ENCODE results near the gene CLIC3. TPM values are rescaled to one million over a fixed set of nuclear protein-coding genes. Genes with fewer than 3 reads are reported as not detected.

The CLIC3 gene
- total and polyA plus RNA-seq, 2 donors (not counting 1 experiment from before 2014, with no cell fraction given): 1.1 to 1.9 TPM

DNA sequence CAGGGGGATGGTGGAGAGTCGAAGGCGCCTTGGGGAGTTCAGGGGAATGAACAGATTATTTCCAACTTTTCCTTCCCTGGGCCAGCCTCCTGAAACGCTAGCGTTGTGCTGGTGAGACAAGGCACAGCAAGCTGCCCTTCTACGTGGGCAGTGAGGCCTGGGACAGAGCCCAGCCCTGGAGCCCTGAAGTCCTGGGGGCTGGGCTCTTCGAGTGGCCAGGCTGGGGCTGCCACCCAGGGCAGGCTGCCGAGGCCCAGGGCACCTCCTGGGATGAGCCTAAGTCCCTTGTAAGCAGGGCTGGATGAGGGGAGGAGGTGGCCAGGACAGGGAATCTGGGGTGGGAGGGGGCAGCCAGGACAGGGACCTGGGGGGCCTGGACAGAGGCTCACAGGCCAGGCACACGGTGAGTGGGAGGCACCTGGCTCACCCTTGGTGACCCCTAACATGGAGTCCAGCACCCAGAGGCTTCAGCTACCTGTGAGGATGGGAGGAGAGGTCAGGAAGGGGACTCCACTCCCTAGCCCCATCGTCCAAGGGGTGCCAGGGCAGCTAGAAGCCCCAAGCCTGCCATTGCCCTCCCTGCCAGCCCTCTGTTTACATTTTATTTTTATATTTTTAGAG lies 45.6 kb downstream of the CLIC3 start:
- intact Hi-C loops (cut with micrococcal nuclease): loop anchor here (1.0 kb wide), 1 partner anchor 75 kb away; no protein-coding TSS in a partner anchor
- WGBS (ENCODE audit: insufficient coverage): 84% methylated on average over 6 of the region's 9 CpGs
- POLR2A ChIA-PET: no interaction called here

More for the DNA sequence above, 45.6 kb downstream of the CLIC3 start:
- DNase-seq (no peak), ATAC-seq (ENCODE audit: low read depth) (no peak)
- H3K79me2 ChIP-seq (ENCODE audit: control insufficient read depth, insufficient read depth, low read length): no peaks in the 10 kb centered on the region
- H3K4me3 ChIP-seq (ENCODE audit: control extremely low read depth in 1 of 5, extremely low read depth in 1 of 5, insufficient read depth in 1 of 5, low read depth in 2 of 5, low read length in 4 of 5): peak overlapping the region; percentile 44 to 65 (median 58)
- Mint-ChIP-seq H3K4me1 (peaks cover 8% of the 10 kb centered on the region), H3K27me3 (no peaks in the 10 kb centered on the region), H3K4me3 (peak overlapping the region; percentile 88), H3K9me3 (ENCODE audit: insufficient read depth) (no peaks in the 10 kb centered on the region), H3K27ac (peak overlapping the region; percentile 92)
- H2AFZ ChIP-seq (ENCODE audit: insufficient read depth, low read depth, low read length, poor library complexity, severe bottlenecking): peak overlapping the region; percentile 94
- H3K4me2 ChIP-seq (replicated peaks; ENCODE audit: low read depth, low read length, poor library complexity, severe bottlenecking): peak overlapping the region; percentile 94
- H3K9ac ChIP-seq (ENCODE audit: low read length): peak overlapping the region; percentile 66
- H3K4me1 ChIP-seq (ENCODE audit: control insufficient read depth in 2 of 2, insufficient read depth in 2 of 2, low read length in 2 of 2): peaks cover 10 to 11% of the 10 kb centered on the region in 2 donors
- H3K36me3 ChIP-seq (replicated peaks in 1 of 2; ENCODE audit: control extremely low read depth in 1 of 2, control insufficient read depth in 1 of 2, extremely low read depth in 1 of 2, insufficient read depth in 2 of 2, low read length in 1 of 2): no peaks in the 10 kb centered on the region
- CTCF ChIA-PET: interaction anchor here (0.5 to 1.0 kb wide), 2 partner anchors 84 to 96 kb away, joined by 5 read pairs; no protein-coding TSS in a partner anchor
- H4K20me1 ChIP-seq (ENCODE audit: control insufficient read depth, insufficient read depth, low read length, poor library complexity, severe bottlenecking): no peaks in the 10 kb centered on the region
- H3K27me3 ChIP-seq (replicated peaks in 1 of 4; ENCODE audit: control extremely low read depth in 1 of 4, control insufficient read depth in 3 of 4, insufficient read depth in 4 of 4, low read length in 3 of 4): peaks cover 0 to 2% (median 0%) of the 10 kb centered on the region in 4 experiments
- H3K27ac ChIP-seq (ENCODE audit: low read length in 2 of 2): peak overlapping the region in 1 of 2 donors; percentile 72
- H3K9me3 ChIP-seq (ENCODE audit: control extremely low read depth in 1 of 3, control insufficient read depth in 2 of 3, insufficient read depth in 1 of 3, low read length in 2 of 3): no peaks in the 10 kb centered on the region
- TF ChIP-seq EZH2 (IDR thresholded peaks at IDR 0.05; ENCODE audit: borderline replicate concordance, insufficient read depth, low read depth, low read length, poor library complexity, severe bottlenecking): no peak
- TF ChIP-seq, protein P1, sequence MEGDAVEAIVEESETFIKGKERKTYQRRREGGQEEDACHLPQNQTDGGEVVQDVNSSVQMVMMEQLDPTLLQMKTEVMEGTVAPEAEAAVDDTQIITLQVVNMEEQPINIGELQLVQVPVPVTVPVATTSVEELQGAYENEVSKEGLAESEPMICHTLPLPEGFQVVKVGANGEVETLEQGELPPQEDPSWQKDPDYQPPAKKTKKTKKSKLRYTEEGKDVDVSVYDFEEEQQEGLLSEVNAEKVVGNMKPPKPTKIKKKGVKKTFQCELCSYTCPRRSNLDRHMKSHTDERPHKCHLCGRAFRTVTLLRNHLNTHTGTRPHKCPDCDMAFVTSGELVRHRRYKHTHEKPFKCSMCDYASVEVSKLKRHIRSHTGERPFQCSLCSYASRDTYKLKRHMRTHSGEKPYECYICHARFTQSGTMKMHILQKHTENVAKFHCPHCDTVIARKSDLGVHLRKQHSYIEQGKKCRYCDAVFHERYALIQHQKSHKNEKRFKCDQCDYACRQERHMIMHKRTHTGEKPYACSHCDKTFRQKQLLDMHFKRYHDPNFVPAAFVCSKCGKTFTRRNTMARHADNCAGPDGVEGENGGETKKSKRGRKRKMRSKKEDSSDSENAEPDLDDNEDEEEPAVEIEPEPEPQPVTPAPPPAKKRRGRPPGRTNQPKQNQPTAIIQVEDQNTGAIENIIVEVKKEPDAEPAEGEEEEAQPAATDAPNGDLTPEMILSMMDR (IDR thresholded peaks at IDR 0.05): no peak

Data from B cell (primary cell).